Smooth muscle cell (in vitro differentiated cells): ENCODE results near the gene MOB3B. TPM values are rescaled to one million over a fixed set of nuclear protein-coding genes. Genes with fewer than 3 reads are reported as not detected.

Experiments
- DNase-seq: peaks from one replicate; lab custom pipeline; 2025; ENCODE audit not compliant: unreplicated experiment; lab: John Stamatoyannopoulos, UW
- H2AFZ ChIP-seq: fragments of 200-600 bp; sonication (generic); 2 replicates; pipeline ENCODE4 v1.6.0; 2016; ENCODE audit warnings: antibody characterized with exemption, low read depth, mild to moderate bottlenecking
- H3F3A ChIP-seq: fragments of 200-600 bp; sonication (generic); 2 replicates; pipeline ENCODE4 v1.6.0; 2017; ENCODE audit warnings: antibody characterized with exemption, low read depth
- H3K27ac ChIP-seq: fragments of 200-600 bp; sonication (generic); 2 replicates; pipeline ENCODE4 v1.5.1; 2016; ENCODE audit warnings: low read depth, mild to moderate bottlenecking
- H3K27me3 ChIP-seq: fragments of 200-600 bp; sonication (generic); 2 replicates; pipeline ENCODE4 v1.6.1; 2016; ENCODE audit warnings: low read depth, mild to moderate bottlenecking
- H3K36me3 ChIP-seq: fragments of 200-600 bp; sonication (generic); 2 replicates; pipeline ENCODE4 v1.5.1; 2016; ENCODE audit warnings: low read depth
- H3K4me1 ChIP-seq: fragments of 200-600 bp; sonication (generic); 2 replicates; pipeline ENCODE4 v1.5.1; 2016; ENCODE audit warnings: low read depth
- H3K4me2 ChIP-seq: fragments of 200-600 bp; sonication (generic); 2 replicates; pipeline ENCODE4 v1.6.0; 2016; ENCODE audit warnings: mild to moderate bottlenecking
- H3K4me3 ChIP-seq: fragments of 200-600 bp; sonication (generic); 2 replicates; pipeline ENCODE4 v1.5.1; 2016; ENCODE audit warnings: mild to moderate bottlenecking
- H3K79me2 ChIP-seq: fragments of 200-600 bp; sonication (generic); 2 replicates; pipeline ENCODE4 v1.6.0; 2016; ENCODE audit warnings: low read depth, mild to moderate bottlenecking
- H3K9ac ChIP-seq: fragments of 200-600 bp; sonication (generic); 2 replicates; pipeline ENCODE4 v1.6.0; 2016; ENCODE audit warnings: low read depth
- H3K9me3 ChIP-seq: fragments of 200-600 bp; sonication (generic); replicated peaks from 2 replicates; pipeline ENCODE4 v1.5.1; 2016; ENCODE audit warnings: low read depth
- H4K20me1 ChIP-seq: fragments of 200-600 bp; sonication (generic); 2 replicates; pipeline ENCODE4 v1.6.0; 2016; ENCODE audit warnings: low read depth
- WGBS: methylation state at CpG from one replicate; pipeline ENCODE4 v1.1.7; 2016; ENCODE audit warnings: low lambda C conversion rate; 5-methylcytosine and 5-hydroxymethylcytosine counted together
- polyA plus RNA-seq: library from polyadenylated mRNA; unstranded; fragments of >200 nt; fragmentation: Nextera tagmentation; extraction: Ambion mirVana; gene quantifications from 2 replicates; pipeline ENCODE4 v1.2.1, GENCODE V29; 2016
- total RNA-seq: library from RNA; depleted of rRNA; stranded (reverse); fragments of >200 nt; gene quantifications from 2 replicates; pipeline ENCODE4 v1.2.3, GENCODE V29; 2014
- TF ChIP-seq, protein P1 (sequence below): fragments of 200-600 bp; sonication (generic); IDR thresholded peaks from 2 replicates; pipeline ENCODE4 v1.5.1; 2017; ENCODE audit warnings: borderline replicate concordance, mild to moderate bottlenecking, antibody characterized with exemption; ENCODE audit not compliant: insufficient read depth, poor library complexity, severe bottlenecking

MOB3B gene
- total and polyA plus RNA-seq, 2 experiments from 2014 or later: 1.7 to 5.8 TPM

GRCh38 chr9:27487128-27487640, 42.4 kb downstream of the MOB3B start:
- no peak overlapping the region for H2AFZ ChIP-seq
- H3K27ac ChIP-seq: peak overlapping the region; percentile 23
- 24% methylated on average over 5 of the region's 5 CpGs for WGBS
- H4K20me1 ChIP-seq: no peaks in the 10 kb centered on the region
- H3K36me3 ChIP-seq: no peaks in the 10 kb centered on the region
- H3K27me3 ChIP-seq: no peaks in the 10 kb centered on the region
- no peak for DNase-seq
- peaks cover 26% of the 10 kb centered on the region for H3K4me1 ChIP-seq
- H3K9ac ChIP-seq: no peak overlapping the region
- no peaks in the 10 kb centered on the region for H3K9me3 ChIP-seq
- H3F3A ChIP-seq: no peaks in the 10 kb centered on the region
- no peak overlapping the region for H3K4me3 ChIP-seq
- no peak overlapping the region for H3K4me2 ChIP-seq
- H3K79me2 ChIP-seq: no peaks in the 10 kb centered on the region
- TF ChIP-seq, protein P1, sequence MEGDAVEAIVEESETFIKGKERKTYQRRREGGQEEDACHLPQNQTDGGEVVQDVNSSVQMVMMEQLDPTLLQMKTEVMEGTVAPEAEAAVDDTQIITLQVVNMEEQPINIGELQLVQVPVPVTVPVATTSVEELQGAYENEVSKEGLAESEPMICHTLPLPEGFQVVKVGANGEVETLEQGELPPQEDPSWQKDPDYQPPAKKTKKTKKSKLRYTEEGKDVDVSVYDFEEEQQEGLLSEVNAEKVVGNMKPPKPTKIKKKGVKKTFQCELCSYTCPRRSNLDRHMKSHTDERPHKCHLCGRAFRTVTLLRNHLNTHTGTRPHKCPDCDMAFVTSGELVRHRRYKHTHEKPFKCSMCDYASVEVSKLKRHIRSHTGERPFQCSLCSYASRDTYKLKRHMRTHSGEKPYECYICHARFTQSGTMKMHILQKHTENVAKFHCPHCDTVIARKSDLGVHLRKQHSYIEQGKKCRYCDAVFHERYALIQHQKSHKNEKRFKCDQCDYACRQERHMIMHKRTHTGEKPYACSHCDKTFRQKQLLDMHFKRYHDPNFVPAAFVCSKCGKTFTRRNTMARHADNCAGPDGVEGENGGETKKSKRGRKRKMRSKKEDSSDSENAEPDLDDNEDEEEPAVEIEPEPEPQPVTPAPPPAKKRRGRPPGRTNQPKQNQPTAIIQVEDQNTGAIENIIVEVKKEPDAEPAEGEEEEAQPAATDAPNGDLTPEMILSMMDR: no peak

DNA sequence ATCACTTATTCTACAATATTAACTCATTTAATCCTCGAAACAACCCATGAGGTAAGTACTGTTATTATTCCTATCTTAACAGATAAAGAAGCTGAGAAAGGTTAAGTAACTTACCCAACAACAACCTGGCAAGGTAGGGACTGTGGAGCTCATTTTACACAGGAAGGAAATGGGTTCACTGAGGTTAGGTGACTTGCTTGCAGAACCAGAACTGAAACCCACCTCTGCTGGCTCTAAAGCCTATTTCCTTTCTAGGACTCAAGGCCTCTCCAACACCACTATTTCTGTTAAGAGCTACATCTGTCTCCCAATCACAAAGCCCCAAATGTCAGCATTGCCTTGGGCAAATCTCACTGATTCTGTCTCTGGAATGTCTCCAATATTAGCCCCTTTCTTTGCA, 44.5 kb downstream of the MOB3B start:
- no peak overlapping the region for H3K4me3 ChIP-seq
- H4K20me1 ChIP-seq: no peaks in the 10 kb centered on the region
- 100% methylated on average over 1 of the region's 1 CpG for WGBS

GRCh38 chr9:27483576-27483975, 46.0 kb downstream of the MOB3B start:
- Histone ChIP-seq H3K4me3 (no peak overlapping the region), H3K4me2 (no peak overlapping the region), H3K9me3 (no peaks in the 10 kb centered on the region), H3K36me3 (no peaks in the 10 kb centered on the region), H3K27me3 (no peaks in the 10 kb centered on the region), H2AFZ (no peak overlapping the region), H4K20me1 (no peaks in the 10 kb centered on the region), H3K79me2 (no peaks in the 10 kb centered on the region), H3K27ac (no peak overlapping the region), H3K9ac (no peak overlapping the region), H3K4me1 (peaks cover 15% of the 10 kb centered on the region), H3F3A (no peaks in the 10 kb centered on the region)
- no peak for DNase-seq
- WGBS: 93% methylated on average over 6 of the region's 6 CpGs
- TF ChIP-seq, protein P1: no peak

More for the DNA sequence above, 44.5 kb downstream of the MOB3B start:
- Histone ChIP-seq H3K9ac (no peak overlapping the region), H3K27ac (no peak overlapping the region), H3K4me1 (peaks cover 26% of the 10 kb centered on the region), H3K27me3 (no peaks in the 10 kb centered on the region), H3K9me3 (no peaks in the 10 kb centered on the region), H3K36me3 (no peaks in the 10 kb centered on the region), H2AFZ (no peak overlapping the region), H3F3A (no peaks in the 10 kb centered on the region), H3K4me2 (no peak overlapping the region), H3K79me2 (no peaks in the 10 kb centered on the region)
- TF ChIP-seq, protein P1: no peak
- no peak for DNase-seq

DNA sequence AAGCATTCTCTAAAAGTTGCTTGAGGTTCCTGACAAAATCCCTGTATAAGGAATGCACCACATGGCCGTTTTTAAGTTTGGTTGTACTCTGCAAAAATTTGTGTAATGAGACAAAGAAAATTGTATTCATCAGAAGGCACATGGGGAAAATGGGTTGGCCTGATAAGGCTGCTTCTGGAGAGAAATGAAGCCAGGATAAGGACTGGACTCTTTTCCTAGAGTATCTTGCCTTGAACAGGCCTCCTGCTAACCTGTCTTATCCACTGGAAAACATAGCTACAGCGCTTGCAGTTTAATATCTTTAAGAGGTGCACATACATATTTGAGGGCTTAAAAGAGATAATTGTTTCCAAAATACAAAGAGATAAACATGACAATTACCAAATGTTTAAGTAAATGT, 46.9 kb downstream of the MOB3B start:
- Histone ChIP-seq H3K4me2 (no peak overlapping the region), H3K4me3 (no peak overlapping the region), H3K9me3 (no peaks in the 10 kb centered on the region), H3K36me3 (no peaks in the 10 kb centered on the region), H3K27ac (no peak overlapping the region), H3F3A (no peaks in the 10 kb centered on the region), H3K4me1 (peaks cover 7% of the 10 kb centered on the region), H3K27me3 (no peaks in the 10 kb centered on the region), H4K20me1 (no peaks in the 10 kb centered on the region), H2AFZ (no peak overlapping the region), H3K79me2 (no peaks in the 10 kb centered on the region), H3K9ac (no peak overlapping the region)
- no peak for DNase-seq
- TF ChIP-seq, protein P1: no peak
- WGBS: 90% methylated on average over 2 of the region's 2 CpGs
